Measurements from ENCODE around the gene UQCC2. TPM values are rescaled to one million over a fixed set of nuclear protein-coding genes. Genes with fewer than 3 reads are reported as not detected.

Gene UQCC2
- total and polyA plus RNA-seq, 2 of the 4 experiments (the other 2 are of a cell fraction), result 13.8 to 34.5 TPM

DNA sequence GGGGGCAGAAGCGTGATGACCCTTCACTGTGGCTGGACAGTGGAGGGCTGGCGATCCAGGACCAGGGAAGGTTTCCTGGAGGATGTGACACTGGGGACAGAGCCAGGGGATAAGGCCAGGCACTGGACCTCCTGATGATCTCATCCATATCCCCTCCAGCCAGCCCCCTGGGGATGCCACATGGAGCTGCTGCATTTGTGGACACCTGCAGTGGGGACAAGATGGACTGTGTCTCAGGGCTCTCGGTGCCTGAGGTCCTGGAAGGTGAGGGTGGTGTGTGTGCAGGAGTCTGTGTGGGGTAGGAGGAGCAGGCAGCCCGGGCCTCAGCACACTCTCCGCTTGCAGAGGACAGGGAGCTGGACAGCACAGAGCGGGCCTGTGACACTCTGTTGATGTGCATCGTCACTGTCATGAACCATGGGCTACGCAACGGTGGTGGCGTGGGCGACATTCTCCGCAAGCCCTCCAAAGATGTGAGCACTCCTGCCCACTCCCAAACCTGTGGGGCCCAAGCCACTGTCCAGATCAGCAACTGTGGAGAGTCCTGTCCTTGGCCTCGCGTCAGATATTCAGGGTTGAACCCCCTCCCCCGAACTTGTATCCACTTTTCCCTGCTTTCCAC lies 19.9 kb downstream of the UQCC2 start:
- H3K9me3 ChIP-seq (ENCODE audit: control insufficient read depth, insufficient read depth, low read length), result no peaks in the 10 kb centered on the region
- ChIA-PET POLR2A (ENCODE audit: unreplicated experiment) (no interaction called here), CTCF (interaction anchor here (0.5 to 0.6 kb wide), 2 partner anchors 8 to 10 kb away, joined by 3 to 4 read pairs; no protein-coding TSS in a partner anchor)
- no peak overlapping the region for H2AK5ac ChIP-seq (ENCODE audit: low read depth, low read length)
- no peak overlapping the region for H3K4me2 ChIP-seq (ENCODE audit: low read depth, low read length)
- no peak overlapping the region for H3K14ac ChIP-seq (replicated peaks; ENCODE audit: low read depth, low read length)
- TF ChIP-seq RAD21 (IDR thresholded peaks at IDR 0.05; ENCODE audit: low read length) (no peak), MXI1 (IDR thresholded peaks at IDR 0.05; ENCODE audit: borderline replicate concordance, low read depth, low read length) (no peak), CEBPB (IDR thresholded peaks at IDR 0.05; ENCODE audit: low read depth, low read length) (no peak), MAZ (IDR thresholded peaks at IDR 0.05; ENCODE audit: borderline replicate concordance, low read depth, low read length) (no peak), FOS (IDR thresholded peaks at IDR 0.05; ENCODE audit: low read depth, low read length) (no peak), CTCF (conservative IDR thresholded peaks at IDR 0.05; ENCODE audit: low read depth, low read length) (no peak), BHLHE40 (IDR thresholded peaks at IDR 0.05; ENCODE audit: low read depth, low read length) (no peak), ELK1 (IDR thresholded peaks at IDR 0.05; ENCODE audit: borderline replicate concordance, low read depth, low read length) (no peak), NFE2L2 (IDR thresholded peaks at IDR 0.05; ENCODE audit: low read depth, low read length) (no peak), SMC3 (IDR thresholded peaks at IDR 0.05; ENCODE audit: low read depth, low read length) (no peak), MAFK (IDR thresholded peaks at IDR 0.05; ENCODE audit: low read depth, low read length) (no peak), USF2 (IDR thresholded peaks at IDR 0.05; ENCODE audit: low read depth, low read length) (no peak), CHD1 (IDR thresholded peaks at IDR 0.05; ENCODE audit: low read depth, low read length) (no peak), RFX5 (IDR thresholded peaks at IDR 0.05; ENCODE audit: low read depth, low read length) (no peak), RCOR1 (IDR thresholded peaks at IDR 0.05; ENCODE audit: insufficient replicate concordance, low read length) (no peak), POLR2A (IDR thresholded peaks at IDR 0.05; ENCODE audit: low read depth, low read length) (no peak)
- H4K91ac ChIP-seq (ENCODE audit: insufficient read depth, low read depth, low read length), result no peak overlapping the region
- no peak overlapping the region for H3K23ac ChIP-seq (ENCODE audit: low read depth, low read length)
- intact Hi-C loops (cut with micrococcal nuclease) (no loop called here), in situ Hi-C loops (cut with MboI; ENCODE audit: low sequenced_read_pairs) (no loop called here), dilution Hi-C loops (cut with HindIII; ENCODE audit: low sequenced_read_pairs, unreplicated experiment) (no loop called here)
- H3K9me1 ChIP-seq (ENCODE audit: insufficient read depth, low read length), result peaks cover 22% of the 10 kb centered on the region
- no peak overlapping the region for H3K18ac ChIP-seq (ENCODE audit: low read depth, low read length)
- H2BK120ac ChIP-seq (ENCODE audit: low read depth, low read length), result no peak overlapping the region
- peaks cover 14% of the 10 kb centered on the region; the same call in 1 of the 2 replicates for H3K36me3 ChIP-seq (ENCODE audit: control insufficient read depth, insufficient read depth, low read length)
- H3K56ac ChIP-seq (ENCODE audit: extremely low read depth, insufficient read depth, low read length), result no peak overlapping the region
- BruUV-seq (replicated peaks), result no TSS peak
- no peak overlapping the region for H3K4ac ChIP-seq (ENCODE audit: low read depth, low read length)
- 94% methylated on average over 10 of the region's 15 CpGs; no CpG with 5 or more reads in 1 of the 2 experiments for WGBS, 2 experiments (ENCODE audit: extremely low coverage in 2 of 2, insufficient read length in 1 of 2)
- H2AFZ ChIP-seq (replicated peaks; ENCODE audit: low read length, poor library complexity), result no peak overlapping the region
- H4K5ac ChIP-seq (ENCODE audit: low read depth, low read length), result no peak overlapping the region
- H3K4me1 ChIP-seq (ENCODE audit: control insufficient read depth, insufficient read depth, low read length), result peaks cover 11% of the 10 kb centered on the region
- H2BK20ac ChIP-seq (ENCODE audit: low read depth, low read length), result no peak overlapping the region
- no peaks in the 10 kb centered on the region; the same call in 1 of the 2 replicates for H4K20me1 ChIP-seq (ENCODE audit: insufficient read depth, low read length)
- no peak overlapping the region for H4K8ac ChIP-seq (ENCODE audit: low read depth in 2 of 2, low read length in 2 of 2)
- ATAC-seq (ENCODE audit: low read depth) (no peak), DNase-seq (no peak)
- no peak overlapping the region for H3K27ac ChIP-seq (ENCODE audit: insufficient read depth, low read length)
- H2BK5ac ChIP-seq (ENCODE audit: low read depth, low read length, poor library complexity, severe bottlenecking), result no peak overlapping the region
- peaks cover 0 to 18% of the 10 kb centered on the region in 2 experiments; a peak in 2 of 4 replicates for H3K79me1 ChIP-seq (ENCODE audit: low read depth in 1 of 2, low read length in 2 of 2)
- no peaks in the 10 kb centered on the region for H3K27me3 ChIP-seq (ENCODE audit: control insufficient read depth, insufficient read depth, low read length)
- no peak overlapping the region for H2BK15ac ChIP-seq (ENCODE audit: low read depth, low read length)
- no peak overlapping the region for H3K9ac ChIP-seq (ENCODE audit: low read depth, low read length)
- H3K4me3 ChIP-seq (ENCODE audit: insufficient read depth, low read depth, low read length), result no peak overlapping the region
- H2AK9ac ChIP-seq (replicated peaks; ENCODE audit: low read depth, low read length, poor library complexity), result no peak overlapping the region

Data from IMR-90 (cell line).